HEK293 (cell line): ENCODE data around the gene ZHX3.

Experiments
- CTCF ChIA-PET: fragments of 350-600 bp; formaldehyde crosslinking; extraction: SDS; loops from one replicate; lab custom pipeline; 2021; ENCODE audit warnings: antibody characterized with exemption; lab: Yijun Ruan, JAX
- POLR2A ChIA-PET: fragments of 300-600 bp; formaldehyde crosslinking; extraction: SDS; loops from one replicate; lab custom pipeline; 2020; ENCODE audit warnings: antibody characterized with exemption, inconsistent platforms; lab: Yijun Ruan, JAX
- H3K27ac ChIP-seq: fragments of 200-500 bp; sonication (Bioruptor generic); 2 replicates; pipeline ENCODE4 v1.5.1; 2014; ENCODE audit warnings: low read depth, low read length, control low read depth, inconsistent platforms; ENCODE audit errors: extremely low read depth
- H3K36me3 ChIP-seq, 2 experiments: fragments of 200-500 bp in 1 of 2; sonication (Bioruptor generic) in 1 of 2; 1 replicate in 1 of 2; 2 replicates in 1 of 2; pipeline ENCODE4 v1.5.1; 2014 to 2017; ENCODE audit warnings: inconsistent platforms in 2 of 2, low read length in 2 of 2; ENCODE audit not compliant: control insufficient read depth in 2 of 2, insufficient read depth in 1 of 2
- H3K4me1 ChIP-seq: fragments of 200-500 bp; sonication (Bioruptor generic); 2 replicates; pipeline ENCODE4 v1.5.1; 2014; ENCODE audit warnings: mild to moderate bottlenecking, low read length, inconsistent platforms; ENCODE audit not compliant: control insufficient read depth, insufficient read depth
- H3K4me3 ChIP-seq: 2 replicates; pipeline ENCODE4 v1.5.1; 2011; ENCODE audit warnings: low read depth, mild to moderate bottlenecking, control low read depth, low read length, moderate library complexity
- H3K9me3 ChIP-seq: fragments of 200-500 bp; sonication (Bioruptor generic); 2 replicates; pipeline ENCODE4 v1.5.1; 2014; ENCODE audit warnings: low read depth, low read length, inconsistent platforms; ENCODE audit not compliant: control insufficient read depth, insufficient read depth
- ELK4 ChIP-seq: IDR thresholded peaks from 2 replicates; pipeline ENCODE4 v1.6.1; 2011; ENCODE audit warnings: mild to moderate bottlenecking, low read depth, low read length, borderline replicate concordance
- HOXA7 ChIP-seq: sonication (generic); formaldehyde crosslinking; IDR thresholded peaks from 2 replicates; pipeline ENCODE4 v1.8.1; 2022; ENCODE audit warnings: missing genetic modification reagents, borderline replicate concordance
- OSR2 ChIP-seq: fragments of 450-650 bp; formaldehyde crosslinking; IDR thresholded peaks from 2 replicates; pipeline ENCODE4 v1.5.1; 2016; ENCODE audit warnings: missing biosample characterization, missing genetic modification characterization
- PATZ1 ChIP-seq: fragments of 450-650 bp; formaldehyde crosslinking; IDR thresholded peaks from 2 replicates; pipeline ENCODE4 v1.5.1; 2016; ENCODE audit warnings: missing biosample characterization, missing genetic modification characterization
- SP7 ChIP-seq: fragments of 450-650 bp; formaldehyde crosslinking; IDR thresholded peaks from 2 replicates; pipeline ENCODE4 v1.5.1; 2016; ENCODE audit warnings: missing biosample characterization, missing genetic modification characterization
- ZBTB1 ChIP-seq: fragments of 450-650 bp; formaldehyde crosslinking; IDR thresholded peaks from 2 replicates; pipeline ENCODE4 v1.5.1; 2016; ENCODE audit warnings: missing biosample characterization, missing genetic modification characterization
- ZBTB10 ChIP-seq: fragments of 450-650 bp; formaldehyde crosslinking; IDR thresholded peaks from 2 replicates; pipeline ENCODE4 v1.5.1; 2016; ENCODE audit warnings: missing biosample characterization, missing genetic modification characterization
- ZBTB17 ChIP-seq: fragments of 450-650 bp; formaldehyde crosslinking; IDR thresholded peaks from 2 replicates; pipeline ENCODE4 v1.5.1; 2016; ENCODE audit warnings: missing biosample characterization, missing genetic modification characterization
- ZBTB21 ChIP-seq: fragments of 450-650 bp; formaldehyde crosslinking; IDR thresholded peaks from 2 replicates; pipeline ENCODE4 v1.5.1; 2017; ENCODE audit warnings: missing biosample characterization, missing genetic modification characterization
- ZEB2 ChIP-seq: fragments of 450-650 bp; formaldehyde crosslinking; IDR thresholded peaks from 2 replicates; pipeline ENCODE4 v1.5.1; 2016; ENCODE audit warnings: missing biosample characterization, missing genetic modification characterization
- ZFP3 ChIP-seq: fragments of 450-650 bp; formaldehyde crosslinking; IDR thresholded peaks from 2 replicates; pipeline ENCODE4 v1.5.1; 2016; ENCODE audit warnings: low read depth, missing biosample characterization, missing genetic modification characterization
- ZFP37 ChIP-seq: fragments of 450-650 bp; formaldehyde crosslinking; IDR thresholded peaks from 2 replicates; pipeline ENCODE4 v1.5.1; 2016; ENCODE audit warnings: missing biosample characterization, missing genetic modification characterization
- ZNF132 ChIP-seq: fragments of 450-650 bp; formaldehyde crosslinking; IDR thresholded peaks from 2 replicates; pipeline ENCODE4 v1.5.1; 2017; ENCODE audit warnings: missing biosample characterization, missing genetic modification characterization, borderline replicate concordance
- ZNF16 ChIP-seq: fragments of 450-650 bp; formaldehyde crosslinking; IDR thresholded peaks from 2 replicates; pipeline ENCODE4 v1.5.1; 2016; ENCODE audit warnings: low read depth, missing biosample characterization, missing genetic modification characterization
- ZNF202 ChIP-seq: fragments of 450-650 bp; formaldehyde crosslinking; IDR thresholded peaks from 2 replicates; pipeline ENCODE4 v1.5.1; 2016; ENCODE audit warnings: missing biosample characterization, missing genetic modification characterization, borderline replicate concordance
- ZNF266 ChIP-seq: fragments of 450-650 bp; formaldehyde crosslinking; IDR thresholded peaks from 2 replicates; pipeline ENCODE4 v1.5.1; 2016; ENCODE audit warnings: missing biosample characterization, missing genetic modification characterization, low read depth
- ZNF302 ChIP-seq: fragments of 450-650 bp; formaldehyde crosslinking; IDR thresholded peaks from 2 replicates; pipeline ENCODE4 v1.5.1; 2016; ENCODE audit warnings: missing biosample characterization, missing genetic modification characterization, low read depth
- ZNF423 ChIP-seq: fragments of 450-650 bp; formaldehyde crosslinking; IDR thresholded peaks from 2 replicates; pipeline ENCODE4 v1.5.1; 2016; ENCODE audit warnings: missing biosample characterization, missing genetic modification characterization
- ZNF449 ChIP-seq: fragments of 450-650 bp; formaldehyde crosslinking; IDR thresholded peaks from 2 replicates; pipeline ENCODE4 v1.5.1; 2017; ENCODE audit warnings: missing biosample characterization, mild to moderate bottlenecking, missing genetic modification characterization, moderate library complexity
- ZNF549 ChIP-seq: fragments of 450-650 bp; IDR thresholded peaks from 2 replicates; pipeline ENCODE4 v1.5.1; 2018; ENCODE audit warnings: missing biosample characterization, missing genetic modification characterization, mild to moderate bottlenecking, inconsistent platforms, moderate library complexity
- ZNF558 ChIP-seq: fragments of 450-650 bp; formaldehyde crosslinking; IDR thresholded peaks from 2 replicates; pipeline ENCODE4 v1.5.1; 2016; ENCODE audit warnings: missing biosample characterization, missing genetic modification characterization
- ZNF561 ChIP-seq: fragments of 450-650 bp; IDR thresholded peaks from 2 replicates; pipeline ENCODE4 v1.5.1; 2018; ENCODE audit warnings: missing biosample characterization, missing genetic modification characterization, borderline replicate concordance
- ZNF610 ChIP-seq: fragments of 450-650 bp; formaldehyde crosslinking; IDR thresholded peaks from 2 replicates; pipeline ENCODE4 v1.5.1; 2016; ENCODE audit warnings: missing biosample characterization, missing genetic modification characterization, borderline replicate concordance
- ZNF670 ChIP-seq: fragments of 450-650 bp; formaldehyde crosslinking; IDR thresholded peaks from 2 replicates; pipeline ENCODE4 v1.5.1; 2016; ENCODE audit warnings: missing biosample characterization, missing genetic modification characterization, low read depth
- ZNF692 ChIP-seq: fragments of 450-650 bp; formaldehyde crosslinking; IDR thresholded peaks from 2 replicates; pipeline ENCODE4 v1.5.1; 2016; ENCODE audit warnings: missing biosample characterization, missing genetic modification characterization
- ZNF776 ChIP-seq: fragments of 450-650 bp; formaldehyde crosslinking; IDR thresholded peaks from 2 replicates; pipeline ENCODE4 v1.5.0; 2017; ENCODE audit warnings: missing biosample characterization, missing genetic modification characterization, borderline replicate concordance
- ZNF837 ChIP-seq: fragments of 450-650 bp; formaldehyde crosslinking; IDR thresholded peaks from 2 replicates; pipeline ENCODE4 v1.5.1; 2016; ENCODE audit warnings: missing biosample characterization, missing genetic modification characterization
- ZNF843 ChIP-seq: fragments of 450-650 bp; formaldehyde crosslinking; IDR thresholded peaks from 2 replicates; pipeline ENCODE4 v1.5.1; 2016; ENCODE audit warnings: missing biosample characterization, missing genetic modification characterization
- ZSCAN23 ChIP-seq: fragments of 450-650 bp; formaldehyde crosslinking; IDR thresholded peaks from 2 replicates; pipeline ENCODE4 v1.5.1; 2016; ENCODE audit warnings: missing biosample characterization, missing genetic modification characterization

Gene ZHX3

GRCh38 chr20:41213150-41213820 lies 104.2 kb downstream of the ZHX3 start:
- H3K9me3 ChIP-seq, result no peaks in the 10 kb centered on the region
- H3K4me3 ChIP-seq, result no peak overlapping the region
- 0 out of 2 replicates have a peak, but pooled peaks cover 5% of the 10 kb centered on the region for H3K4me1 ChIP-seq
- ChIA-PET POLR2A (no interaction called here), CTCF (interaction anchor here (0.6 kb wide), 1 partner anchor 1054 kb away, joined by 3 read pairs; no protein-coding TSS in a partner anchor)
- H3K36me3 ChIP-seq, result no peaks in the 10 kb centered on the region
- H3K27ac ChIP-seq, result no peak overlapping the region
- peak; percentile 62 for TF ChIP-seq ZBTB17 (tag by site-specific recombination)
- TF ChIP-seq ZNF843 (tag by site-specific recombination), result no peak
- TF ChIP-seq ZNF423 (tag by site-specific recombination), result no peak
- TF ChIP-seq ZNF449, result no peak
- no peak for TF ChIP-seq ZNF610 (tag by site-specific recombination)
- no peak for TF ChIP-seq ZNF670 (tag by site-specific recombination)
- TF ChIP-seq ZBTB1 (tag by site-specific recombination), result no peak
- no peak for TF ChIP-seq ZNF266 (tag by site-specific recombination)
- TF ChIP-seq ZFP3 (tag by site-specific recombination), result no peak
- TF ChIP-seq ZFP37 (tag by site-specific recombination), result no peak
- TF ChIP-seq ZNF561 (tag by site-specific recombination), result no peak
- TF ChIP-seq ZNF549 (tag by site-specific recombination), result no peak
- no peak for TF ChIP-seq ELK4
- TF ChIP-seq ZNF202 (tag by site-specific recombination), result no peak
- no peak for TF ChIP-seq ZNF837 (tag by site-specific recombination)
- TF ChIP-seq HOXA7 (CRISPR knock-in tag), result no peak
- 0 out of 2 replicates have a peak, but pooled peaks have one; percentile 11 for TF ChIP-seq ZNF692 (tag by site-specific recombination)
- TF ChIP-seq ZNF558 (tag by site-specific recombination), result no peak
- TF ChIP-seq ZBTB21, result no peak
- TF ChIP-seq ZEB2 (tag by site-specific recombination), result 0 out of 2 replicates have a peak, but pooled peaks have one; percentile 10
- TF ChIP-seq PATZ1 (tag by site-specific recombination), result no peak
- no peak for TF ChIP-seq ZNF132 (tag by site-specific recombination)
- no peak for TF ChIP-seq ZNF16
- TF ChIP-seq ZSCAN23 (tag by site-specific recombination), result no peak
- TF ChIP-seq ZNF776 (tag by site-specific recombination), result no peak
- no peak for TF ChIP-seq OSR2 (tag by site-specific recombination)
- TF ChIP-seq SP7 (tag by site-specific recombination), result peak; percentile 68
- TF ChIP-seq ZNF302, result no peak
- TF ChIP-seq ZBTB10, result no peak
